IPS-18c (cell line): ENCODE results near the gene C1QTNF8.

ENCODE experiments used
- H3K4me3 ChIP-seq: 2 replicates; pipeline ENCODE4 v1.7.0; 2013; ENCODE audit warnings: low read depth, mild to moderate bottlenecking, low read length, moderate library complexity; ENCODE audit not compliant: insufficient read depth
- H3K9me3 ChIP-seq: one replicate; pipeline ENCODE4 v1.6.1; 2013; ENCODE audit warnings: mild to moderate bottlenecking, low read length, moderate library complexity; ENCODE audit not compliant: control insufficient read depth, insufficient read depth

Gene C1QTNF8, protein sequence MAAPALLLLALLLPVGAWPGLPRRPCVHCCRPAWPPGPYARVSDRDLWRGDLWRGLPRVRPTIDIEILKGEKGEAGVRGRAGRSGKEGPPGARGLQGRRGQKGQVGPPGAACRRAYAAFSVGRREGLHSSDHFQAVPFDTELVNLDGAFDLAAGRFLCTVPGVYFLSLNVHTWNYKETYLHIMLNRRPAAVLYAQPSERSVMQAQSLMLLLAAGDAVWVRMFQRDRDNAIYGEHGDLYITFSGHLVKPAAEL

DNA sequence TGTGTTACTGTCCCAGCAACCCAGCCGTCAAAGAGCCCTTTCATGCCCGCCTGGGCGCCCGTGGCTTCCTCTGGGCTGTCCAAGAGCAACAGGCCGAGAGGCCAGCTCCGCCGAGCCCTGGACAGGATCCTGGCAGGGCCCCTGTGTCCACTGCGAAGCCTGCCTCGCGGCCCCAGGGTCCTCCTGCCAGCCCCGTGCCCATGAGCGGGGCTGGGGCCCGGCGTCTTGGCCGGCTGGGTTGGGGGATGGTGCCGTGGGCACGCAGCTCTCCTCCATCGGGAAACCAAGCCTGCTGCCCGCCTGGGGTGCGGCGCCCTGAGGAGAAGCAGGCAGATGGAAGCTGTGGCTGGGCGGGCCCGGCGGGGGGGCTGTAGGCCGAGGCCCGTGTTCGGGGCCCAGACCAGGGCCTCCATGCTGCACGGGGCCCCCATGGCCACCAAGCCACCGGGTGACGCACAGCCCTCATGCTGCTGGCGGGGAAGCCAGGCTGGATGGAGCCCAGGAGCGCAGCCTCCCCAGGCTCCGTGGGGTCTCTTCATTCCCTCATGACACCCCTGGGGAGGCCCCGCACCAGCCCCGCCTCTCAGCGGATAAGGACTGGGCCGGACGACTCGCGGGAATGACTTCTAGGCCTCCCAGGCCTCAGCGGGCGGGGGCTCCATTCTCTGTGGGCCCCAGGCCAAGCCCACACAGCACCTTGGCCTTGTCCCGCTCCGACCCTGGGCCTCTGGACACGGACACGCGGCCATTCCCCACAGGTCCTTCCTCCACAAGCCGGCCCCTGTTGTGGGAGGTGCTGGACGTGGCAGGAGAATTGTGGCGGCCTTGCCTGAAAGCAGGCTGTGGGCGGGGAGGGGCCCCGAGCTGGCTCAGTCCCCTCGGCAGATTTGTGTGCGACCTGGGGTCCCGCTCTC is at the start of gene C1QTNF8:
Gene C1QTNF8, minus strand, starts transcription at position 76 of the 914 bp plus-strand sequence. CDS start 1,322 bp downstream, outside the sequence.
- no peak within 1 kb of the TSS for H3K4me3 ChIP-seq
- H3K9me3 ChIP-seq: no peaks in the 10 kb centered on the region

DNA sequence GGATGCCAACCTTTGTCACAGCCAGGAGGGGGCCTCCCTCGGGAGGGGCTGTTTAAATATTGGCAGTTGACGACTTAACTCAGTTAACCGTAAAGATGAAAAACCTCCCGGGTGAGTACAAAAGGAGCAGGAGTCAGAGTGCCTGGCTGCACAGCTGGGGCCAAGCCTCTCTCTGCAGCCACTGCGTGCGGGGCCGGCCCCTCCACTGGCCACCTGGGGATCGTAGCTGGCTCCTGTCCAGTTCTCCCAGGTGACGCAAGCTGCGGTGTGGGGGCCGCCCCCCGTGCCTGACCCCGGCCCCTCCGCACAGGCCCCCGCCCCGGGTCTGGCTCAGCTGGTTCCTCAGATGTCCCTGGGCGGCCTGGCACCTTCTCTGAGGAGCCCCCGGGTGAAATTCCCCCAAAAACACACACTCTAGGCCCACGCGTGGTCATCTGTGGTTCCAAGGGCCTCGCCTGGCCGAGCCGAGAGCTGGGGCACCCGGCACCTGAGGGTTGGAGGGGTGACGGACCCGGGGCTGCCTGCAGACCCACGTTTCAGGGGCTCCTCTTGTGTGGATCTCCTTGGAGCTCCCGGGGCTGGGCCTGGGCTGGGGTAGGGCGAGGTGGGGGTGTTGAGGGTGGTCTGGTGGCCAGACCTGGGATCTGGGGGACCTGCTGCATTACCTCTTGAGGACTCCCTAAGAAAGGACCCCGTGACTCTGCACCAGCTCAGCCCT is 49.5 kb upstream of the C1QTNF8 start:
- Histone ChIP-seq H3K4me3 (no peak overlapping the region), H3K9me3 (peaks cover 2% of the 10 kb centered on the region)

DNA sequence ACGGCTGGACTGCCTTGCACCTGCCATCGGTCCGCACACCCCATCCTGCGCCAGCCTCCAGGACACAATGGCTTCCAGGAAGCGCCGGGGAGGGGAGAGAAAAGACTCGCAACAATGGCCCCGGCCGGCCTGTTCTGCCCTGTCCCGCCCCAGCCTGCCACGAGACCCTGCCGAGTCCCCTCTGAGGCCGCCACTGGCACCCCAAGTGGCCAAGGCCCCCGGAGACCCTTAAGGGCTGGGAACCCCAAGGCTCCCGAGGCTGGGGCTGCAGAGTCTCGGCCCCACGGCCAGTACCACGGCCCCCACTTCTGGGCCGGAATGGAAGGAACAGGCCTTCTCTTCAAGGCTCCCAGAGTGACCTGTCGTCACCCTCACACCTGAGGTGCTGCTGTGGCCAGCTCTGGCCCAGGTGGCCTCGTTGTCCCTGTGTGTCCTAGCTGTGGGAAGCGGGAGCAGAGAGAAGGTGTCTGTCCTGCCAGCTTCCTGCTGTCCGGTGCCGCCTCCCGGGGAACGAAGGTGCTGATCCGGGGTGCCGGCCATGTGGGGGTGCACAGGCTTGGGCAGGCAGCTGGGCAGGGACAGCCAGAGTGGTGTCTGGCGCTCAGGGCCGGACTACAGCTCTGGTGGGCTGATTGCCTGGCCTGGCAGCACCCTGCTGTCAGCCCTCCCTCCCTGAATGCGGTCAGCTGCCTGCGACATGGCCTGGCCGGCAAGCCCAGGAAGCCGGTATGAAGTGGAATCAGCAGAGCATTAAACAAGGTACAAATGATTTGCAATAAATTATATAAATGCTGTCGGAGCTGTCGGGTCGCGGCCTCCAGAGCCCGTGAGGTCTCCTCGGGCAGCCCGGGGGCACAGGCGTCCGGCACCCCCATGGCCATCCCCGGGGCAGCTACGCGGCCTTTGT is 48.7 kb upstream of the C1QTNF8 start:
- Histone ChIP-seq H3K4me3 (no peak overlapping the region), H3K9me3 (peaks cover 2% of the 10 kb centered on the region)

DNA sequence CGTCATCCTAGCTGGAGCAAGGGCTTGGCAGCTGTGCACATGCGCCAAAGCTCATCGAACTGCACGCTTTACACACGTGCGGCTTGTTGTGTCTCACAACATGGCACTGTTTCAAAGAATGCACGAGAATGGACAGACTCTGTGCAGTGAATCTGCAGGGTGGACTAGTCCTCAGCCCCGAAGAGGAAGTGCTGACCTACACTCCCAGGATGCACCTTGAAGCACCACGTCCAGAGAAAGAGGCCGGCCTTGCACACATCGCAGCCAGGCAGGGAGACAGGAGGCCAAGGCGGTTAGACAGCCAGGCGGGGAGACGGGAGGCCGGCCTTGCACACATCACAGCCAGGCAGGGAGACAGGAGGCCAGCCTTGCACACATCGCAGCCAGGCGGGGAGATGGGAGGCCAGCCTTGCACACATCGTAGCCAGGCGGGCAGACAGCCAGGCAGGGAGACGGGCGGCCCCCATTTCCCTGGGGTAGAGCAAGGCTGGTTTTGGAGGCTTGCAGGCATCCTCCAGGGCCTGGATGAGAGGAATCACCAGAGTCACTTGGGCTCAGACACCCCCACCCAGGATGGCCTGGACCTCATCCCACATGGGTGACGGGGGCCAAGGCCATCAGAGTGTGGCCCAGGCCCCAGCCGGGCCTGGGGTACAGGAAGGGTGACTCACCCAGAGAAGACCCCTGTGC is 47.9 kb upstream of the C1QTNF8 start:
- H3K9me3 ChIP-seq: peaks cover 2% of the 10 kb centered on the region

DNA sequence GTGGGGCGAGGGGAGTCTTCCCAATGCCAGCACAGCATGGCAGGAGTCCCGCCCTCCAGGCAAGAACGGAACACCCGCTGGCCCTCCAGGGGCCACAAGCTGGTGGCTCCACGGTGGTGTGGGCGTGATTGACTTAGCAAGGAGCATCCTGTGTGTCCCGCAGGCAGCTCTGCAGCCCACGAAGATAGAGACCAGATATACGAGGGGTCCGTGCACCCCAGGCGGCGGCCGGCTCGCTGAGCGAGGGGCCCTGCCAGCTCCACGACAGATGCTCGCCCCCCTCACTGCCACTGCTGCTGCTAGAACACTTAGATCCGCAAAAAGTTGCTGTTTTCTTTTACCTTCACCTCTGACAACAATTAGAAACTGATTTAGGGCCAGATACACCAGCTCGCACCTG is 46.9 kb upstream of the C1QTNF8 start:
- no peak overlapping the region for H3K4me3 ChIP-seq
- peaks cover 2% of the 10 kb centered on the region for H3K9me3 ChIP-seq

More for the DNA sequence above, 47.9 kb upstream of the C1QTNF8 start:
- no peak overlapping the region for H3K4me3 ChIP-seq

DNA sequence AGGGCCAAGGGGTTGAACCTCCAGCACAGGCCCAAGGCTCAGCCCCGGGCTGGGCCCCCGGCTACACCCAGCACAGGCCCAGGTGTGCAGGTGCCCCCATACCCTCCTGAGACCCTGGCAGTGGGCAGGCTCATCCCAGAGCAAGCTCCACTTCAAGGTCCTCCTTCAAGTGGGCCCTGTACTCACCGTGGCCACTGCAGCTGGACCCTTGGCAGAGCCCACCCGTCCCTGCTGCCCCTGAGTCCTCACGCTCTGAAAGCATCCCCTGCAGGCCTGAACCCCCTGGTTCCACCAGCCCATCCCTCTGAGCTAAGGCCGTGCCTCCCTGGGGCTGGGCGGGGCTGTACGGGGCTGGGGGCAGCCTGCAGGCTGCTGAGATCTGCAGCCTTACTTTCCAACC is 45.7 kb upstream of the C1QTNF8 start:
- Histone ChIP-seq H3K4me3 (no peak overlapping the region), H3K9me3 (no peaks in the 10 kb centered on the region)

DNA sequence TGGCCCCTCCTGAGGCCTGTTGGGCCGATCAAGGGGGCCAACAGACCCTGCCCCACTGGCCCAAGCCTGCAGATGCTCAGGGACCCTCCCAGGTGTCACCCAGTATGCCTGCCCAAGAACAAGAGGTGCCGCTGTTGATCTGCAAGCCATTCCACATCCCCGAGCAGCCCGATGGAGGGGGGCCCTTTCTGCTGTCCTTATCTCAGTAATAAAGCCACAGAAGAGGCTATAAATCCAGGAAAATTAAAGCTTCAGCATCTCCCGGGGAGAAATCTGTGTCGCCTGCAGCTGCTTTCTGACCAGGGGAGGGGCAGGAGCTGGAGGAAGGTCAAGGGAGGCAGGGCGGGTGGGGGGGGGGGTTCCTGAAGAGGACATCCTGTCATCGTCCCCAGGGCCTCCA is 45.1 kb upstream of the C1QTNF8 start:
- no peaks in the 10 kb centered on the region for H3K9me3 ChIP-seq
- no peak overlapping the region for H3K4me3 ChIP-seq

DNA sequence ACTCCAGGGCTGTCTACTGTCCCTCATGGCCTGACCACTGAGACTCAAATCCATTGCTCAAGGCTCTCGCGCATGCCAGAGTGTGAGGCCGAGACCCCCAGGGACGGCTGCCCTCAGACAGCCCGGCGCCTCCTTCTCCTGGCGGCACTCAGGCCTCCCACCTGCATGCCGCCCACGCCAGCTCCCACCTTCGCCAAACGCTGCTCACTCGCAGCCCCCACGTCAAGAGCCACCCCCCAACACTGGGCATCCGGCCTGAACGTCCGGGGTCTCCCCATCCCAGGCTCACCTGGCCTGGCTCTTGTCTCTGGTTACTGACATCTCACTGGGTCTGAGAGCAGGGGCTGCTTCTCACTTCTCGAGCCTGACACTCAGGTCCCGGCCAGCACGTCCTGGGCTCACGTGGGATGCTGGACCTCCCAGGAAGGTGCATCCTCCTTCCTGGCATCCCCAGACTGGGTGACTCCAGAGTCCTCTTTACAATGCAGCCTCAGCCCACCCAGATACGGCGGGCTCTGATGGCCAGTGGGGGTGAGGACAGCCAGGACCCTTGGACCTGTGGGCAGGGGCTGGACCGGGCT is 44.6 kb upstream of the C1QTNF8 start:
- no peak overlapping the region for H3K4me3 ChIP-seq
- no peaks in the 10 kb centered on the region for H3K9me3 ChIP-seq

DNA sequence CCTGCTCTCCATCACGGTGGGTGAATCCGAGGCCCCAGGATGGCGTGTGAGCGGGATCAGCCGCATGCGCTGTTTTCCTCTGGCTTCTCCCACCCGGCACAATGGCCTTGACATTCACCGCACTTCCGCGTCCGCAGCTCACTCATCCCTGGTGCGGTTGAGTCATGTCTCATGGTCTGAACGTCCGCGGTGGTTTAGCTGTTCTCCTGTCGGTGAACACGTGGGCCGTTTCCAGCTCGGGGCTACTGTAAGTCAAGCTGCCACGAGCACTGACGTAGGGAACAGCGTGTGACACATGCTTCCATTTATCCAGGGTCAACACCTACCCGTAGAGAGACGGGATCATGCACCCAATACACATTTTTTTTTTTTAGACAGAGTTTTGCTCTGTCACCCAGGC is 41.6 kb upstream of the C1QTNF8 start:
- no peak overlapping the region for H3K4me3 ChIP-seq
- H3K9me3 ChIP-seq: no peaks in the 10 kb centered on the region

DNA sequence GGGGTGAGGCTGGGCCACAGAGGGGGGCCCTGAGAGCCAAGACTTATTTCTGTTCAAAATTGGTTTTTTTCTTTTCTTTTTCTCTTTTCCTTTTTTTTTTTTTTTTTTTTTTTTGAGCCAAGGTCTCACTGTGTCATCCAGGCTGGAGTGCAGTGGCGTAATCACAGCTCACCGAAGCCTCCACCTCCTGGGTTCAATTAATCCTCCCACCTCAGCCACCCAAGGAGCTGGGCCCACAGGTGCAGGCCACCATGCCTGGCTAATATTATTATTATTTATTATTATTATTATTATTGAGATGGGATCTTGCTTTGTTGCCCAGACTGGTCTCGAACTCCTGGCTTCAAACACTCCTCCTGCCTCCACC is 39.4 kb upstream of the C1QTNF8 start:
- Histone ChIP-seq H3K4me3 (no peak overlapping the region), H3K9me3 (no peaks in the 10 kb centered on the region)

DNA sequence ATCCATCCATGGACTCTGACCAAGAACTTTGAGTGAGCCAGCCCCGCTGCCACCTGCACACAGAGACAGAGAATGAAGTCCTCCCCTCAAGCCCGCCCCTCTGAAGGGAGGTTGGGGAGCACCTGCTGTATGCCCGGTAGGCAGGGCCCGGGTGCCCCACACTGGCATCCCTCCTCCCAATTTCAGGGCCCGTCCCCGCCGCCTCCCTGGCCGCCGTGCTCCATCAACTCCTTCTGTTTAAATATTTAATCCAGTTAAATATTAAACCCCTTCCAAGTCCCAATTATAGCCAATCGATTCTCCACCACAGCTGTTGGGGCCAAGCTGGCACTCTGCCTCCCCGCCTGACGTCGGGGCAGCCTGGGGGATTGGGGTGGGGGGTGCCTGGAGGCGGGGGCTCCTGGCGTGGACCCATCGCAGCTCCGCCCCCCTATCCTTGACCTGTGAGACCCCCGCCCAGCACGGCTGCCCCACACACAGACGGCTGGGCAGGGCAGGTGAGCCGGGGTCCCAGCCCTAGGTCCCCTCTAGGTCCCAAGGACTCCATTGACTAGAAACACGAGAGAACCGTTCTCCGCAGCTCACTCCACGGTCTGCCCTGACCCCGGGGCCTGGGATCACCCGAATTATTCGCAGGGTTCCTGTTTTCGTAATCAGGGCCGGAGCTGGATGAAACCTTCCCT is 38.9 kb upstream of the C1QTNF8 start:
- H3K9me3 ChIP-seq: no peaks in the 10 kb centered on the region
- H3K4me3 ChIP-seq: no peak overlapping the region

DNA sequence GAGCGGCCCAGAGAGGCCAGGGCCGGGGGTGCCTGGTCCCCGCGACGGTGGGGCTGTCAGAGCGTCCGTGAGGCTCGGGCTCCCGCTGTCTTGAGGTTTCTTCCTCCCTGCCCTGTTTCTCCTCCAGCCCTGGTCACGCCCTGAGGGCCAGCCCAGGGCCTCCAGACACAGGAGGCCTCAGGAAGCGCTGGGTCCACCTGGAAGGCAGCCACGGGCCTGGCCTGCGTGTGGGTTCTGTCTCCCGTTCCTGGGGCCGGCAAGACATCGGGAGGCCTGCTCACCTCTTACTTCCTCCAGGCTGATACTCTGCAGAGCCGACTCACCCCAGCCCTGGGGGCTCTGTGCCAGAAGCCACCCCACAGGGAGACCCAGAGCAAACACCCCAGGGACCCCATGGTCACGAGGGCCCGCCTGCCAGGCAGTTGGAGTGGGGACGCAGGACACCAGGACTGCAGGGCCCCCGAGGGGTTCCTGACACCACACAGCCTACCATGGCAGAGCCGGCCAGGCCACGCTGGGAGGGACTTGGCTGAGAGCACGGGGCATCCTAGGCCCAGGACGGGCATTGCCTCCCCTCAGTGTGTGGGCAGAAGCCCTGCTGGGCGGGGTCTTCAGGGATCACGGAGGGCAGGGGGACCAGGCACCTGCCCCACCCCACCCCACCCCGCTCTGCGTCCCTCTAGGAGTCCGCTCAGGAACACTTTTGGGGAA is 37.9 kb upstream of the C1QTNF8 start:
- H3K9me3 ChIP-seq: no peaks in the 10 kb centered on the region
- no peak overlapping the region for H3K4me3 ChIP-seq

DNA sequence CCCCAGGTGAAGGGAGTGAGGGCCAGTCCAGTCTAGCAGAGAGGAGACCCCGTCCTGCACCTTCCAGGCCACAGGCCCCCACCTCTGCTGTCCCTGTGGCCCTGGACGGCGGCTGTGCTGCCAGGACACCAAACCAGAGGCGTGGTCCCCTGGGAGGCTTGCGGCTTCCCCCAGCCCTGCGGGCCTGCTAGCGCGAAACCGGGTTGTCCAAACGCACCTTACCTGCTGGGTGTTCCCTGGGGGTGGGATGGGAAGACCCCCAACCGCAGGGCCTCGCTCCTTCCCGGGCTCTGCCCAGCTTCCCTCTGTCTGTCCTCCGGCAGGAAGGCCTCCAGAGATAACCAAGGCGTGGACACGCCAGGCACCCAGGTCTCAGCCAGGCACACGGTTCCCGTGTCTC is 37.2 kb upstream of the C1QTNF8 start:
- no peak overlapping the region for H3K4me3 ChIP-seq
- H3K9me3 ChIP-seq: no peaks in the 10 kb centered on the region

DNA sequence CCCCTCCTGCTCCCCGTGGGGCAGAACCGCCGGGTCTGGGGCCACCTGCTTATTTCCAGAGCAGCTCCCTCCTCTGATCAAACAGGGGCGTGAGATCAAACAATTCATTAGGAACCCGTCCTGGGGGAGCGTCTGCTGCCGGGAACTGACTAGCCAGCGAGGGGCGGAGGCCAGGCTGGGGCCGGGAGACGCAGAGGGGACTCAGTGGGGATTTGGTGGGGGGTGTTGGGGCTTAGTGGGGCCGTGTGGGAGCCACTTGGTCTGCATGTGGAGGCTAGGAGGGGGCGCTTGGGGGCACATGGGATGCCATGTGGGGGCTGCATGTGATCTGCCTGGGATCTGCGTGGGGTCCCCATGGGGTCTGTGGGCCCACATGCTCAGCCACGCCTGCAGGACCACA is 36.4 kb upstream of the C1QTNF8 start:
- no peak overlapping the region for H3K4me3 ChIP-seq
- H3K9me3 ChIP-seq: no peaks in the 10 kb centered on the region

DNA sequence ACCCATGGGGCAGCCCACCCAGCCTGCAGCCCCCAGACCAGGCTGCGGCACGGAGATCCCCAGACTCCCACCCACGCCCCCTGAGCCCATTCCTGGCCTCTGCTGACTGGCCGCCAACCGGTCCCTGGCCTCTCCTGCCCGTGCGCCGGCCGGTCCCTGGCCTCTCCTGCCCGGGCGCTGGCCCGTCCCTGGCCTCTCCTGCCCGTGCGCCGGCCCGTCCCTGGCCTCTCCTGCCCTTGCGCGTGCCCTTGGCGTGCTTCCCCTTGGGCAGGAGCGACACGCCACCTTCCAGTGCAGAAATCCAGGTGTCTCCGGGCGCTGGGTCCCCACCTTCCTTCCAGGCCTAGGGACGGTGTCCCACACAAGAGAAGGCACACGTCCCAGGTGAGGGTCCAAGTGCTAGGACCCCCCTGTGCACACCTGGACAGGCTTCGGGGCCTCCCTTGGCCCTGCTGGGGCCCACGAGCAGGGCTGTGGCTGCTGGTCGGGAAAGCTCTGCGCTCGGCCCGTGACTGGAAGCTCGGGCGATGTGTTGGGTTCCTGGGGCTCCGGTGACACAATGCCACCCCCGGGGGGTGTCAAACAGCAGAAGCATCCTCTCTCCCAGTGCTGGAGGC is 35.4 kb upstream of the C1QTNF8 start:
- H3K9me3 ChIP-seq: no peaks in the 10 kb centered on the region
- H3K4me3 ChIP-seq: no peak overlapping the region
